WTC11 (cell line): ENCODE data around the gene WBP1L.

ENCODE experiments used
- ATF3 ChIP-seq: sonication (generic); formaldehyde crosslinking; conservative IDR thresholded peaks from 2 replicates; pipeline ENCODE4 v1.8.1; 2022; ENCODE audit warnings: mild to moderate bottlenecking, missing genetic modification reagents
- PRRX2 ChIP-seq: fragments of 250-450 bp; sonication (Bioruptor Pico); IDR thresholded peaks from 2 replicates; pipeline ENCODE4 v1.8.0; 2021; ENCODE audit warnings: mild to moderate bottlenecking
- RELA ChIP-seq: sonication (generic); formaldehyde crosslinking; IDR thresholded peaks from 2 replicates; pipeline ENCODE4 v1.8.1; 2022; ENCODE audit warnings: missing genetic modification reagents, mild to moderate bottlenecking, borderline replicate concordance
- TP53 ChIP-seq: sonication (generic); formaldehyde crosslinking; IDR thresholded peaks from 2 replicates; pipeline ENCODE4 v1.8.1; 2023; ENCODE audit warnings: mild to moderate bottlenecking, missing genetic modification reagents

DNA sequence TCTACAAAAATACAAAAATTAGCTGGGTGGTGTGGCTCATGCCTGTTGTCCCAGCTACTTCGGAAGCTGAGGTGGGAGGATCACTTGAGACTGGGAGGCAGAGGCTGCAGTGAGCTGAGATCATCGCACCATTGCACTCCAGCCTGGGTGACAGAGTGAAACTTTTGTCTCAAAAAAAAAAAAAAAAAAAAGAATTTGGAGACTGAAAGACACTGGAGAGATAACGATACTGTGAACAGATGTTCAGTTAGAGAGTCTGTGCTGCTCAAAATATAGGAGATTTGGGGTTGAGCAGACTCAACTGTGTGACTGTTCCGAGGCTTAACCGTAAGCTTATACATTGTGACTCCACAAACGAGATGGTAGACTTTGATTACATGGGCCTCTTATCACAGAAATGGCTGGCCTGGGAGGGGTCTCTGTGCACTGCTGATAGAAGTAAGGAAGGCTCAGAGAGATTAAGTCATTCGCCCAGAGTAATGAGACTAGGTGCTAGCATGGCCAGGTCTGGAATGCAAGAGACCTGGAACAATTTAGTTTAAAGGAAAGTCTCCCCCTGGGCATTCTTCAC, 19.4 kb downstream of the WBP1L start:
- TF ChIP-seq TP53 (no peak), ATF3 (CRISPR knock-in tag) (no peak), RELA (CRISPR knock-in tag) (no peak), PRRX2 (CRISPR knock-in tag) (no peak)
